ENCODE data around the gene ABLIM2. TPM values are rescaled to one million over a fixed set of nuclear protein-coding genes. Genes with fewer than 3 reads are reported as not detected.

The ABLIM2 gene
- polyA plus RNA-seq, 1 donor from 2014 or later = 14.9 TPM

DNA sequence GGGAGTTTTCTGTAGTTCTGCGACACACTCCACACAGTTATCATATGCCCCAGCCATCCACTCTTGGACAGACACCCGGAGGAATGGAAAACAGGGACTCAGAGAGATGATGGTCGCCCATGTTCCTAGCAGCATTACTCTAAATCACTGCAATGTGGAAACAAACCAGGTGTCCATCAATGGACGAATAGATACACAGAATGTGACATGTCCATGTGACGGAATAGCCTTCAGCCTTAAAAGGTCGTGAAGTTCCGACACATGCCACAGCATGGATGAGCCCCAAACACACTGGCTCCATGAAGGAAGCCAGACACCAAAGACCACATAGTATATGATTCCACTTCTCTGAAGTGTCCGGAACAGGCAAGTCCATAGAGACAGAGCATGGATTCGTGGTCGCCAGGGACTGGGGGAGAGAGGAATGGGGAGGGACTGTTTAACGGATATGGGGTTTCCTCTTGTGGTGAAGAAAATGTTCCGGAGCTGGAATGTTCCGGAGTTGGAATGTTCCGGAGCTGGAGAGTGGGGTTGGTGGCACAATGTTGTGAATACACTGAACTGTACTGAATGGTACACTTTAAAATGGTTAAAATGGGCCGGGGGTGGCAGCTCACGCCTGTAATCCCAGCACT, 190.2 kb downstream of the ABLIM2 start:
- Histone ChIP-seq H3F3A (ENCODE audit: insufficient read depth, low read length, poor library complexity, severe bottlenecking) (no peaks in the 10 kb centered on the region), H4K20me1 (ENCODE audit: insufficient read depth) (no peaks in the 10 kb centered on the region), H3K9me2 (ENCODE audit: insufficient read depth, low read length) (no peaks in the 10 kb centered on the region), H3K36me3 (ENCODE audit: insufficient read depth, low read length) (no peaks in the 10 kb centered on the region), H3K9ac (ENCODE audit: low read length) (no peak overlapping the region), H3K9me3 (ENCODE audit: low read length) (no peaks in the 10 kb centered on the region), H3K4me2 (ENCODE audit: low read length) (no peak overlapping the region), H3K79me2 (replicated peaks; ENCODE audit: insufficient read depth, low read length) (no peaks in the 10 kb centered on the region), H3K27ac (ENCODE audit: low read length) (no peak overlapping the region), H2AFZ (ENCODE audit: low read depth, low read length) (no peak overlapping the region), H3K27me3 (ENCODE audit: insufficient read depth, low read depth, low read length) (no peaks in the 10 kb centered on the region), H3K4me3 (ENCODE audit: low read length) (no peak overlapping the region)
- TF ChIP-seq EP300 (conservative IDR thresholded peaks at IDR 0.05; ENCODE audit: poor library complexity, severe bottlenecking) = no peak
- TF ChIP-seq RAD21 (conservative IDR thresholded peaks at IDR 0.05) = no peak
- no peak for TF ChIP-seq POLR2AphosphoS5 (IDR thresholded peaks at IDR 0.05)
- TF ChIP-seq SMC3 (conservative IDR thresholded peaks at IDR 0.05; ENCODE audit: poor library complexity) = no peak
- TF ChIP-seq, protein P1, sequence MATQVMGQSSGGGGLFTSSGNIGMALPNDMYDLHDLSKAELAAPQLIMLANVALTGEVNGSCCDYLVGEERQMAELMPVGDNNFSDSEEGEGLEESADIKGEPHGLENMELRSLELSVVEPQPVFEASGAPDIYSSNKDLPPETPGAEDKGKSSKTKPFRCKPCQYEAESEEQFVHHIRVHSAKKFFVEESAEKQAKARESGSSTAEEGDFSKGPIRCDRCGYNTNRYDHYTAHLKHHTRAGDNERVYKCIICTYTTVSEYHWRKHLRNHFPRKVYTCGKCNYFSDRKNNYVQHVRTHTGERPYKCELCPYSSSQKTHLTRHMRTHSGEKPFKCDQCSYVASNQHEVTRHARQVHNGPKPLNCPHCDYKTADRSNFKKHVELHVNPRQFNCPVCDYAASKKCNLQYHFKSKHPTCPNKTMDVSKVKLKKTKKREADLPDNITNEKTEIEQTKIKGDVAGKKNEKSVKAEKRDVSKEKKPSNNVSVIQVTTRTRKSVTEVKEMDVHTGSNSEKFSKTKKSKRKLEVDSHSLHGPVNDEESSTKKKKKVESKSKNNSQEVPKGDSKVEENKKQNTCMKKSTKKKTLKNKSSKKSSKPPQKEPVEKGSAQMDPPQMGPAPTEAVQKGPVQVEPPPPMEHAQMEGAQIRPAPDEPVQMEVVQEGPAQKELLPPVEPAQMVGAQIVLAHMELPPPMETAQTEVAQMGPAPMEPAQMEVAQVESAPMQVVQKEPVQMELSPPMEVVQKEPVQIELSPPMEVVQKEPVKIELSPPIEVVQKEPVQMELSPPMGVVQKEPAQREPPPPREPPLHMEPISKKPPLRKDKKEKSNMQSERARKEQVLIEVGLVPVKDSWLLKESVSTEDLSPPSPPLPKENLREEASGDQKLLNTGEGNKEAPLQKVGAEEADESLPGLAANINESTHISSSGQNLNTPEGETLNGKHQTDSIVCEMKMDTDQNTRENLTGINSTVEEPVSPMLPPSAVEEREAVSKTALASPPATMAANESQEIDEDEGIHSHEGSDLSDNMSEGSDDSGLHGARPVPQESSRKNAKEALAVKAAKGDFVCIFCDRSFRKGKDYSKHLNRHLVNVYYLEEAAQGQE (IDR thresholded peaks at IDR 0.05; ENCODE audit: borderline replicate concordance) = no peak
- no peak for TF ChIP-seq TAF1 (IDR thresholded peaks at IDR 0.05; ENCODE audit: low read depth)
- no peak for TF ChIP-seq EZH2 (IDR thresholded peaks at IDR 0.05; ENCODE audit: borderline replicate concordance, insufficient read depth, low read length, poor library complexity, severe bottlenecking)
- TF ChIP-seq, protein P2, sequence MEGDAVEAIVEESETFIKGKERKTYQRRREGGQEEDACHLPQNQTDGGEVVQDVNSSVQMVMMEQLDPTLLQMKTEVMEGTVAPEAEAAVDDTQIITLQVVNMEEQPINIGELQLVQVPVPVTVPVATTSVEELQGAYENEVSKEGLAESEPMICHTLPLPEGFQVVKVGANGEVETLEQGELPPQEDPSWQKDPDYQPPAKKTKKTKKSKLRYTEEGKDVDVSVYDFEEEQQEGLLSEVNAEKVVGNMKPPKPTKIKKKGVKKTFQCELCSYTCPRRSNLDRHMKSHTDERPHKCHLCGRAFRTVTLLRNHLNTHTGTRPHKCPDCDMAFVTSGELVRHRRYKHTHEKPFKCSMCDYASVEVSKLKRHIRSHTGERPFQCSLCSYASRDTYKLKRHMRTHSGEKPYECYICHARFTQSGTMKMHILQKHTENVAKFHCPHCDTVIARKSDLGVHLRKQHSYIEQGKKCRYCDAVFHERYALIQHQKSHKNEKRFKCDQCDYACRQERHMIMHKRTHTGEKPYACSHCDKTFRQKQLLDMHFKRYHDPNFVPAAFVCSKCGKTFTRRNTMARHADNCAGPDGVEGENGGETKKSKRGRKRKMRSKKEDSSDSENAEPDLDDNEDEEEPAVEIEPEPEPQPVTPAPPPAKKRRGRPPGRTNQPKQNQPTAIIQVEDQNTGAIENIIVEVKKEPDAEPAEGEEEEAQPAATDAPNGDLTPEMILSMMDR (IDR thresholded peaks at IDR 0.05; ENCODE audit: poor library complexity, severe bottlenecking) = no peak
- TF ChIP-seq MXI1 (conservative IDR thresholded peaks at IDR 0.05; ENCODE audit: poor library complexity, severe bottlenecking) = no peak

DNA sequence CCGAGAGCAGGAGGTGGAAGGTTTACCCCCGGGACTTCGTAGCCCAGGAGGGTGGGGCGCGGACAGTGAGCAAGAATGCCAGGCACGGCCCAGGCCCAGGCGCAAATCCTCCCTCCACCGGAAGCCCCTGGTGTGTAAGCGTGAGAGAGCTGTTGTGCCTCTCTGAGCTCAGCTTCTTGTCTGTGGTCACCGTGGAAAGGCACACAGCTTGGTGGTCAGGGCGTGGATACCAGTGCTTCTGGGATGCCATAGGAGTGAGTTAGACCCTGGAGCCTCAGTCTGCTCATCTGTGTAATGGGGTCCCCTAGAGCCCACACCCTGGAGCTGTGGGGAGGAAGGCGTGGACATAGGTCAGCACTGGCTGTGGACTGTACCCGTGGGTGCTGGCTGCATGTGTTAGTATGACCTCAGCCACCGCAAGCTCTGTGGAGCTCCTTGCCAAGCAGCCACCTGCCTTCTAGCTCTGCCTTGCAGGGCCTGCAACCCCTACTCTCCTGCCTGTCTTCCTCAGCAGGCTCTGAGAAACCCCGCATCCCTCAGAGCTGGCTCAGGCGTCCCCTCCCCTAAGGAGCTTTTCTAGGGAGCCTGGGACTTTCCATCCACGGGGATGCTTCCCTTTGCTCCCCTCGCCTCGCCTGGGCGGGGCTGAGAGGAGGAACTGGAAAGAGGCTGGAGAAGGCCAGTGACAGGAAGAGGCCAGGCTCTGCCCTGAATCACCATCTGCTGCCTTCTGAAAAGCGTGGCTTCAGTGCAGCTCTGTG, 190.9 kb downstream of the ABLIM2 start:
- TF ChIP-seq TAF1 (IDR thresholded peaks at IDR 0.05; ENCODE audit: low read depth) (no peak), EP300 (conservative IDR thresholded peaks at IDR 0.05; ENCODE audit: poor library complexity, severe bottlenecking) (no peak), SMC3 (conservative IDR thresholded peaks at IDR 0.05; ENCODE audit: poor library complexity) (no peak), EZH2 (IDR thresholded peaks at IDR 0.05; ENCODE audit: borderline replicate concordance, insufficient read depth, low read length, poor library complexity, severe bottlenecking) (no peak), MXI1 (conservative IDR thresholded peaks at IDR 0.05; ENCODE audit: poor library complexity, severe bottlenecking) (no peak), RAD21 (conservative IDR thresholded peaks at IDR 0.05) (no peak), POLR2AphosphoS5 (IDR thresholded peaks at IDR 0.05) (no peak)
- TF ChIP-seq, protein P1 (IDR thresholded peaks at IDR 0.05; ENCODE audit: borderline replicate concordance) = no peak
- TF ChIP-seq, protein P2 (IDR thresholded peaks at IDR 0.05; ENCODE audit: poor library complexity, severe bottlenecking) = no peak
- no peaks in the 10 kb centered on the region for H3K27me3 ChIP-seq (ENCODE audit: insufficient read depth, low read depth, low read length)
- H3K9me3 ChIP-seq (ENCODE audit: low read length) = no peaks in the 10 kb centered on the region
- no peaks in the 10 kb centered on the region for H4K20me1 ChIP-seq (ENCODE audit: insufficient read depth)
- H3K79me2 ChIP-seq (replicated peaks; ENCODE audit: insufficient read depth, low read length) = no peaks in the 10 kb centered on the region
- H2AFZ ChIP-seq (ENCODE audit: low read depth, low read length) = no peak overlapping the region
- no peak overlapping the region for H3K4me2 ChIP-seq (ENCODE audit: low read length)
- no peak overlapping the region for H3K27ac ChIP-seq (ENCODE audit: low read length)
- no peak overlapping the region for H3K9ac ChIP-seq (ENCODE audit: low read length)
- no peak overlapping the region for H3K4me3 ChIP-seq (ENCODE audit: low read length)
- no peaks in the 10 kb centered on the region for H3K36me3 ChIP-seq (ENCODE audit: insufficient read depth, low read length)
- no peaks in the 10 kb centered on the region for H3K9me2 ChIP-seq (ENCODE audit: insufficient read depth, low read length)
- no peaks in the 10 kb centered on the region for H3F3A ChIP-seq (ENCODE audit: insufficient read depth, low read length, poor library complexity, severe bottlenecking)

Data from neural cell (in vitro differentiated cells).